SK-N-SH (cell line): ENCODE measurements around the gene ANGPTL4. TPM values are rescaled to one million over a fixed set of nuclear protein-coding genes. Genes with fewer than 3 reads are reported as not detected.

Experiments used
- CTCF ChIA-PET: fragments of 300-600, 350-600 bp; formaldehyde crosslinking; extraction: SDS; loops from one replicate; lab custom pipeline; 2021; lab: Yijun Ruan, JAX
- POLR2A ChIA-PET: fragments of 350-600 bp; sonication (Branson Sonifier 250); formaldehyde crosslinking; extraction: SDS; loops from one replicate; lab custom pipeline; 2020; ENCODE audit warnings: antibody characterized with exemption, inconsistent platforms; lab: Yijun Ruan, JAX
- DNase-seq: peaks from one replicate; pipeline ENCODE4 v3.0.0; 2012
- H2AFZ ChIP-seq: fragments of 200-600 bp; sonication (generic); 2 replicates; pipeline ENCODE4 v1.8.1; 2016; ENCODE audit warnings: antibody characterized with exemption, mild to moderate bottlenecking, low read depth
- H3F3A ChIP-seq: fragments of 200-600 bp; sonication (generic); replicated peaks from 2 replicates; pipeline ENCODE3; 2016; ENCODE audit warnings: antibody characterized with exemption, mild to moderate bottlenecking; ENCODE audit not compliant: insufficient read depth
- H3K27ac ChIP-seq, 2 experiments: fragments of 200-500 bp in 1 of 2; fragments of 200-600 bp in 1 of 2; sonication (Bioruptor generic) in 1 of 2; sonication (generic), shearing (Covaris generic) in 1 of 2; 2 replicates each; pipeline versions ENCODE4 v1.5.1 to v1.6.1; 2014 to 2016; ENCODE audit warnings: low read depth in 2 of 2, inconsistent platforms in 1 of 2, low read length in 1 of 2, mild to moderate bottlenecking in 1 of 2, mixed read lengths in 1 of 2
- H3K27me3 ChIP-seq: fragments of 200-600 bp; sonication (generic), shearing (Covaris generic); 2 replicates; pipeline ENCODE4 v1.6.1; 2016; ENCODE audit warnings: mixed run types; ENCODE audit not compliant: insufficient read depth
- H3K36me3 ChIP-seq, 2 experiments: fragments of 200-500 bp in 1 of 2; fragments of 200-600 bp in 1 of 2; sonication (Bioruptor generic) in 1 of 2; sonication (generic) in 1 of 2; replicated peaks in 1 of 2; 2 replicates each; pipeline versions ENCODE3 to v1.5.1; 2014 to 2016; ENCODE audit warnings: low read length in 1 of 2, mild to moderate bottlenecking in 1 of 2; ENCODE audit not compliant: insufficient read depth in 2 of 2, control insufficient read depth in 1 of 2
- H3K4me1 ChIP-seq, 2 experiments: fragments of 200-500 bp in 1 of 2; fragments of 200-600 bp in 1 of 2; sonication (Bioruptor generic) in 1 of 2; sonication (generic), shearing (Covaris generic) in 1 of 2; 2 replicates each; pipeline versions ENCODE4 v1.5.1 to v1.6.1; 2014 to 2016; ENCODE audit warnings: low read depth in 1 of 2, low read length in 1 of 2, mixed run types in 1 of 2; ENCODE audit not compliant: insufficient read depth in 2 of 2, control insufficient read depth in 1 of 2
- H3K4me2 ChIP-seq: fragments of 200-600 bp; sonication (generic), shearing (Covaris generic); 2 replicates; pipeline ENCODE4 v1.6.1; 2017; ENCODE audit warnings: mixed run types
- H3K4me3 ChIP-seq, 2 experiments: fragments of 200-500 bp in 1 of 2; fragments of 200-600 bp in 1 of 2; sonication (Bioruptor generic) in 1 of 2; sonication (generic), shearing (Covaris generic) in 1 of 2; 2 replicates each; pipeline versions ENCODE4 v1.5.1 to v1.8.1; 2014 to 2016; ENCODE audit warnings: low read depth in 2 of 2, inconsistent platforms in 1 of 2, low read length in 1 of 2, mild to moderate bottlenecking in 1 of 2, mixed read lengths in 1 of 2, moderate library complexity in 1 of 2
- H3K79me2 ChIP-seq: fragments of 200-600 bp; sonication (generic); 2 replicates; pipeline ENCODE4 v1.8.1; 2017; ENCODE audit warnings: mild to moderate bottlenecking; ENCODE audit not compliant: insufficient read depth
- H3K9ac ChIP-seq: fragments of 200-600 bp; sonication (generic); 2 replicates; pipeline ENCODE4 v1.6.1; 2017; ENCODE audit warnings: mixed run types
- H3K9me2 ChIP-seq: fragments of 200-600 bp; sonication (generic); 2 replicates; pipeline ENCODE4 v1.6.1; 2017; ENCODE audit warnings: mixed run types
- H3K9me3 ChIP-seq: fragments of 200-600 bp; sonication (generic); 2 replicates; pipeline ENCODE4 v1.6.1; 2017; ENCODE audit warnings: mixed run types, mild to moderate bottlenecking, moderate library complexity
- H4K20me1 ChIP-seq: fragments of 200-600 bp; sonication (generic); 2 replicates; pipeline ENCODE4 v1.6.1; 2017; ENCODE audit warnings: mild to moderate bottlenecking, mixed run types; ENCODE audit not compliant: insufficient read depth
- CHD2 ChIP-seq: fragments of 150-350 bp; IDR thresholded peaks from 2 replicates; pipeline ENCODE4 v1.6.1; 2018; ENCODE audit warnings: low read length; ENCODE audit not compliant: partially characterized antibody
- EP300 ChIP-seq, 2 experiments: IDR thresholded peaks; 2 replicates each; pipeline versions ENCODE4 v1.4.0 to v1.6.1; 2012; ENCODE audit warnings: borderline replicate concordance in 1 of 2, low read depth in 1 of 2, low read length in 1 of 2
- EZH2phosphoT487 ChIP-seq: fragments of 200-600 bp; sonication (generic); IDR thresholded peaks from 2 replicates; pipeline ENCODE4 v1.6.1; 2017; ENCODE audit warnings: low read depth, mixed run types, mild to moderate bottlenecking, antibody characterized with exemption, moderate library complexity, borderline replicate concordance
- FOSL2 ChIP-seq: IDR thresholded peaks from 2 replicates; pipeline ENCODE4 v1.4.0; 2012; ENCODE audit warnings: low read depth, mild to moderate bottlenecking, moderate library complexity, borderline replicate concordance
- FOXJ3 ChIP-seq: sonication (generic); formaldehyde crosslinking; IDR thresholded peaks from 2 replicates; pipeline ENCODE4 v1.5.1; 2020; ENCODE audit warnings: mild to moderate bottlenecking, missing genetic modification reagents
- JUND ChIP-seq: IDR thresholded peaks from 2 replicates; pipeline ENCODE4 v1.4.0; 2012
- MEF2A ChIP-seq: IDR thresholded peaks from 2 replicates; pipeline ENCODE4 v1.4.0; 2012; ENCODE audit warnings: low read depth, borderline replicate concordance
- NRF1 ChIP-seq: IDR thresholded peaks from 2 replicates; pipeline ENCODE4 v1.6.1; 2012; ENCODE audit warnings: low read depth, mild to moderate bottlenecking, low read length
- RAD21 ChIP-seq: IDR thresholded peaks from 2 replicates; pipeline ENCODE4 v1.6.1; 2012; ENCODE audit warnings: mild to moderate bottlenecking, low read length
- RXRA ChIP-seq: IDR thresholded peaks from 2 replicates; pipeline ENCODE4 v1.4.0; 2012; ENCODE audit warnings: low read depth, mild to moderate bottlenecking, borderline replicate concordance
- TCF12 ChIP-seq: IDR thresholded peaks from 2 replicates; pipeline ENCODE4 v1.4.0; 2012
- ZBTB33 ChIP-seq: IDR thresholded peaks from 2 replicates; pipeline ENCODE4 v1.4.0; 2012; ENCODE audit warnings: low read depth, borderline replicate concordance
- WGBS: methylation state at CpG from one replicate; pipeline ENCODE4 v1.1.6; 2017; ENCODE audit warnings: low lambda C conversion rate; 5-methylcytosine and 5-hydroxymethylcytosine counted together
- polyA plus RNA-seq, 3 experiments: library from polyadenylated mRNA; depleted of rRNA; stranded (reverse); fragments of >200 nt; gene quantifications; 2 replicates each; pipeline ENCODE4 v1.2.3, GENCODE V29; 2012
- TF ChIP-seq, protein P1 (sequence below): IDR thresholded peaks from 2 replicates; pipeline ENCODE4 v1.4.0; 2012; ENCODE audit warnings: low read depth
- TF ChIP-seq, protein P2 (sequence below): fragments of 200-600 bp; sonication (generic); IDR thresholded peaks from 2 replicates; pipeline ENCODE4 v1.6.1; 2017; ENCODE audit warnings: antibody characterized with exemption, mild to moderate bottlenecking, moderate library complexity
- TF ChIP-seq, protein P3 (sequence below): fragments of 150-350 bp; IDR thresholded peaks from 2 replicates; pipeline ENCODE4 v1.6.1; 2016; ENCODE audit warnings: mild to moderate bottlenecking, low read depth, low read length

Gene ANGPTL4
- polyA plus RNA-seq, 1 of the 3 experiments (the other 2 are of a cell fraction) = 62.5 TPM

GRCh38 chr19:8336072-8336569 is 27.8 kb upstream of the ANGPTL4 start (continued):
- TF ChIP-seq CHD2 = no peak

DNA sequence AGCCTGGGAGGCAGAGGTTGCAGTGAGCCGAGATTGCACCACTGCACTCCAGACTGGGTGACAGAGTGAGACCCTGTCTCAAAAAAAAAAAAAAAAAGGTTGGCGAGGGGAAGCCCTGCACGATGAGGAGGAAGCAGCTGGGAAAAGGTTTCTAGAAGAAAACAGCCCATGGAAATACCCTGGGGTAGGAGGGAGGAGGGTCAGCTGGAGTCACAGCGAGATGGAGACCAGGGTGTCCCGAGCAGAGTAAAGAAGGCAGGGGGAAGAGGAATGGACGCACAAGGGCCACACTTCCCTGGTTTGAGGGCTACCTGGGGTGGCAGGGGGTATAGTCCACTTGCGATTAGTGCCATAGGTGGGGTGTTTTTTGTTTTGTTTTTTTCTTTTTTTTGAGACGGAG is 27.3 kb upstream of the ANGPTL4 start:
- ChIA-PET CTCF (interaction anchor here (1.1 to 4.0 kb wide), 4 partner anchors 15 to 177 kb away, joined by 3 to 27 read pairs (median 8); partner anchors contain the start of genes NDUFA7, RPS28 and ZNF414), POLR2A (no interaction called here)
- H3F3A ChIP-seq = no peaks in the 10 kb centered on the region

More for the DNA sequence above, 27.3 kb upstream of the ANGPTL4 start:
- no peaks in the 10 kb centered on the region for H3K36me3 ChIP-seq
- WGBS = 26% methylated on average over 8 of the region's 8 CpGs
- no peaks in the 10 kb centered on the region for H3K9me3 ChIP-seq
- H4K20me1 ChIP-seq = no peaks in the 10 kb centered on the region
- H2AFZ ChIP-seq = no peak overlapping the region
- no peak overlapping the region for H3K4me2 ChIP-seq
- H3K79me2 ChIP-seq = no peaks in the 10 kb centered on the region
- H3K4me3 ChIP-seq = no peak overlapping the region
- peaks cover 47% of the 10 kb centered on the region for H3K27me3 ChIP-seq
- no peak overlapping the region for H3K9ac ChIP-seq
- TF ChIP-seq EZH2phosphoT487 (no peak), TCF12 (no peak), JUND (no peak), FOSL2 (no peak), RXRA (no peak), NRF1 (no peak), ZBTB33 (no peak), FOXJ3 (CRISPR knock-in tag) (no peak), RAD21 (no peak), MEF2A (no peak), EP300 (IDR thresholded peaks at IDR 0.05; ENCODE audit: borderline replicate concordance in 1 of 2, low read depth in 1 of 2, low read length in 1 of 2) (no peak)
- TF ChIP-seq, protein P1, sequence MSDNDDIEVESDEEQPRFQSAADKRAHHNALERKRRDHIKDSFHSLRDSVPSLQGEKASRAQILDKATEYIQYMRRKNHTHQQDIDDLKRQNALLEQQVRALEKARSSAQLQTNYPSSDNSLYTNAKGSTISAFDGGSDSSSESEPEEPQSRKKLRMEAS = no peak
- TF ChIP-seq, protein P2, sequence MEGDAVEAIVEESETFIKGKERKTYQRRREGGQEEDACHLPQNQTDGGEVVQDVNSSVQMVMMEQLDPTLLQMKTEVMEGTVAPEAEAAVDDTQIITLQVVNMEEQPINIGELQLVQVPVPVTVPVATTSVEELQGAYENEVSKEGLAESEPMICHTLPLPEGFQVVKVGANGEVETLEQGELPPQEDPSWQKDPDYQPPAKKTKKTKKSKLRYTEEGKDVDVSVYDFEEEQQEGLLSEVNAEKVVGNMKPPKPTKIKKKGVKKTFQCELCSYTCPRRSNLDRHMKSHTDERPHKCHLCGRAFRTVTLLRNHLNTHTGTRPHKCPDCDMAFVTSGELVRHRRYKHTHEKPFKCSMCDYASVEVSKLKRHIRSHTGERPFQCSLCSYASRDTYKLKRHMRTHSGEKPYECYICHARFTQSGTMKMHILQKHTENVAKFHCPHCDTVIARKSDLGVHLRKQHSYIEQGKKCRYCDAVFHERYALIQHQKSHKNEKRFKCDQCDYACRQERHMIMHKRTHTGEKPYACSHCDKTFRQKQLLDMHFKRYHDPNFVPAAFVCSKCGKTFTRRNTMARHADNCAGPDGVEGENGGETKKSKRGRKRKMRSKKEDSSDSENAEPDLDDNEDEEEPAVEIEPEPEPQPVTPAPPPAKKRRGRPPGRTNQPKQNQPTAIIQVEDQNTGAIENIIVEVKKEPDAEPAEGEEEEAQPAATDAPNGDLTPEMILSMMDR = no peak
- TF ChIP-seq, protein P3, sequence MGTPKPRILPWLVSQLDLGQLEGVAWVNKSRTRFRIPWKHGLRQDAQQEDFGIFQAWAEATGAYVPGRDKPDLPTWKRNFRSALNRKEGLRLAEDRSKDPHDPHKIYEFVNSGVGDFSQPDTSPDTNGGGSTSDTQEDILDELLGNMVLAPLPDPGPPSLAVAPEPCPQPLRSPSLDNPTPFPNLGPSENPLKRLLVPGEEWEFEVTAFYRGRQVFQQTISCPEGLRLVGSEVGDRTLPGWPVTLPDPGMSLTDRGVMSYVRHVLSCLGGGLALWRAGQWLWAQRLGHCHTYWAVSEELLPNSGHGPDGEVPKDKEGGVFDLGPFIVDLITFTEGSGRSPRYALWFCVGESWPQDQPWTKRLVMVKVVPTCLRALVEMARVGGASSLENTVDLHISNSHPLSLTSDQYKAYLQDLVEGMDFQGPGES = no peak
- H3K9me2 ChIP-seq = no peaks in the 10 kb centered on the region
- no peak for DNase-seq
- H3K27ac ChIP-seq = no peak overlapping the region
- no peaks in the 10 kb centered on the region; a peak in 1 of 4 replicates for H3K4me1 ChIP-seq
